GM18526 (cell line): ENCODE measurements around the gene PHKG1.

Experiments used
- POLR2A ChIP-seq: IDR thresholded peaks from 3 replicates; pipeline ENCODE4 v1.6.1; 2011; ENCODE audit not compliant: insufficient read length; ENCODE audit errors: extremely low read depth

Gene PHKG1

DNA sequence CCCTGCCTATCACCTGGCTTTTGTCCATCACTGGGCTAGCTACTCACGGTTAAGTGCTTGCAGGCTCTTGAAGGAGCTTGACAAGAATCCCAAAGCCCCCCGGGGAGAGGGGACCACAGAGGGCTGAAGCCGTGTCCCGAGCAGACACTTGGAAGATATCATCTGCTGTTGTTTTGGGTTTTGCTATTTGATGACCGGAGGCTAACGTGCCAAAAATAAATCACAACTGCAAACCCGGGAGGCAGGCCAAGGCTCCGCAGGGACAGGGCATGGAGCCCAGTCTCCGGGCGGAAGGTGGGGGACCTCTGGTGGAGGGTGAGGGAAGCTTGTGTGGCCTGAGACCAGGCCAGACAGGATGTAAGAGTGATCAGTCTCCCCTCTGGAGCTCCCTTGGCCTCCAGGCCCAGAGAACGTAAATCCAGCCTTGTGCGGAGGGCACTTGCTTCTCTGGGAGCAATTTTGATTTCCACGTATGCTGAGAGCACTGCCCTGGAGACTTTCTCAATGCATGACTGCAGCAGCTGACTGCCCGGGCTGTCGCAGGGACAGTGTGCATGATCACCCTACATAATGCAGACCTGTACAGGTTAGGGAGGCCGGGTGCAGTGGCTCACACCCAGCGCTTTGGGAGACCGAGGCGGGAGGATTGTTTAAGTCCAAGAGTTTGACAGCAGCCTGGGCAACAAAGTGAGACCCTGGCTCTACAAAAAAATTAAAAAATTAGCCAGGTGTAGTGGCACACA lies at the start of gene PHKG1:
Gene PHKG1, minus strand, starts transcription at position 164 of the 743 bp plus-strand sequence. CDS start 4,011 bp downstream, outside the sequence.
- no peak for TF ChIP-seq POLR2A

DNA sequence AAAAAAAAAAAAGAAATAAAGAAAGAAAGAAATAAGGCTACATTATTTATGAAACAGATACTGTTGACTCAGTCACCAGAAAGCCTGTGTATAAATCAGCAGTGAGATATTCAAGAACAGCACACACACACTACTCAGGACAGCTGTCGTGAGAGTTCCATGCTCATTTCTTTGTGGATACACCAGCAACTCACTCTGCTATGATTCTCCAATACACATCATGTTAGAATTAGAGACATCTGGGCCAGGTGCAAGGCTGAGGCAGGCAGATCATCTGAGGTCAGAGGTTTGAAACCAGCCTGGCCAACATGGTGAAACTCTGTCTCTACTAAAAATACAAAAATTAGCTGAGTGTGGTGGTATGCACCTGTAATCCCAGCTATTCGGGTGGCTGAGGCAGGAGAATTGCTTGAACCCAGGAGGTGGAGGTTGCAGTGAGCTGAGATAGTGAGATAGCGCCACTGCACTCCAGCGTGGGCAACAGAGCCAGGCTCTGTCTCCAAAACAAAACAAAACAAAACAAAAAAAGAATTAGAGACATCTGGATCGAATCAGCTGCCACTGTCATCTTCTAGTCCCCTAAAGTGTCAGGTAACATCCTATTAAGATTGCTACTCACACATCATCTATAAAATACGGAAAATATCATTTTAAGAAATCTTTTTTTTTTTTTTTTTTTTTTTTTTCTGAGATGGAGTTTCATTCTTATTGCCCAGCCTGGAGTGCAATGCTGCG lies 34.7 kb upstream of the PHKG1 start:
- no peak for TF ChIP-seq POLR2A

DNA sequence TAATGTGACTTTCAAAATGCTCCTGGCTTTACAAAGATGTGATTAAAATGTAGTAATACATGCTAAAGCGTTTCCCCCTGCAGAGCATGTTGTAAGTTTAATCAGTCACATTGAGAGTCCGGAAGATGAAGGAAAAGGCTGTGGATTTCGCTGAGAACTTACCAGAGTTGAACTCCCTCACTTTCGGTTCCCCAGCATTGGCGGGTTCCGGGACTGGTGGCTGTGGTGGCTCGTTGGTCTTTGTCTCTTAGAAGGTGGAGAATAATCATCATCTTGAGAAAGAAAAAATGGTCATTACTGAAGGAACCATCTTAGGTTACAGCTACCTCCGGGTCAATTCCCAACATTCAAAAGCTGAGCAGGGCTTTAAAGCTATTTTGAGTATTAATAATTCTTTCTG lies 33.1 kb upstream of the PHKG1 start:
- no peak for TF ChIP-seq POLR2A

DNA sequence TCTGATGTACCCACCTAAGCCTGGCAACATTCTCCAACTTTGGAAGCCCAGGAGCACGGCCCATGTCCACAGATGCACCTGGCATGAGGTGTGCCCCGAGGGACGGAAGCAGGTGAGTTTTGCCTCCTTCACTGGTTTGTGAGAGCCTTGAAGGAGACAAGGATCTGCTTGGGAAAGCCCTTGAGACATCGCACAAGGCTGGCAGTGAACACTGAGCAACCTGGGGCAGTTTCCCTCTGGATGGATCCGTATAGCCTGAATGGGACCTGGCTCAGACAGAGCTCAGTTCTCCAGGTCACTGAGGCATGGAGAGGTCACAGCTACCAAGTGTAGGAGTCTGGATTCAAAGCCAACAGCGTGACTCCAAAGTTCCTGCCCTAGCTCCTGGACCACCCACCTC lies 32.2 kb upstream of the PHKG1 start:
- no peak for TF ChIP-seq POLR2A

DNA sequence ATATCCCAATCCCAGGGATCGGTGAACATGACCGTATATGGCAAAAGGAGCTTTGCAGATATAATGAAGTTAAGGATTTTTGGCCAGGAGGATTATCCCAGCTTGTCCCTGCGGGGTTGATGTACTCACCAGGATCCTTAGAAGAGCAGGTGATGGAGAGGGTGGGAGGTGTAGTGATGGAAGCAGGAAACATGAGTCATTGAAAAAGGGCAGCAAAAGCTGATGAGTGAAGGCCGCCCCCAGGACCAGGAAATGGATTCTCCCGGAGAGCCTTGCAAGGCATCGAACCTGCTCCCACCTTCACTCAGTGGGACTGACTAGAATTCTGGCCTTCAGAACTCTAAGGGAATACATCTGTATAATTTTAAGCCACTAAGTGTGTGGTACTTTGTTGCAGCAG lies 28.7 kb upstream of the PHKG1 start:
- TF ChIP-seq POLR2A, result no peak

DNA sequence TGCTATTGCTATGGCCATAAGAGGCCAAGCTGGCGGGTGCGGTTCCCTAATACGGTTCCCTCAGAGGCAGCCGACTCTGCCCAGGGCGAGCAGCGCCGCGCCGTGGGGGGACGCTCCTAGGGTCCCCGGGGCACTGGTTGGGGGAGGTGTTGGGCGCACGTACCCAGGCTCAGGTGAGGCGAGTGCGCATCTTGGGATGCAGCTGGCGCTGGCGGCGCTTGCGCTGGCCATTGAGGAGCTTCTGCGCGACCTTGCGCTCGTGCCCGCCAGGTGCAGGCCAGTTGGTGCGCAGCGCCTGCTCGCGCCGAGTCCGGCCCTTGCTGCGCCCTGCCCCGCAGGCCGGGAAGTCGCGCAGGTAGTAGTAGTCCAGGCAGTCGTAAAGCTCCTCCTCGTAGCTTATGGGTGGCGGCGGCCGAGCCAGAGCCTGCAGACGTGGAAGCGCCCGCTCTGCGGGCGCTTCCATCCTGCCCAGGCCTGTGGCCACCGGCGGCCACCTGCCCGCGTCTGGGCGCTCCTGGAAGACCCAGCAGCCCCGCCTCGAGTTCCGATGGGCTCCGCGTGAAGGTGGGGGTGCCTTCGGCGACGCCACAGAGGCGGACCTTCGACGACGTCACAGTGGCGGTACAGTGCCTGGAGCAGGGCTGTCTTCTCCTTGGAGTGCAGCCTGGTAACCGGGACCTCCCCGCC lies 23.2 kb upstream of the PHKG1 start, which contains the start of gene NUPR2:
Gene NUPR2, minus strand, starts transcription at position 566 of the 687 bp plus-strand sequence. Its CDS starts 103 bp downstream, at position 463.
- no peak for TF ChIP-seq POLR2A

DNA sequence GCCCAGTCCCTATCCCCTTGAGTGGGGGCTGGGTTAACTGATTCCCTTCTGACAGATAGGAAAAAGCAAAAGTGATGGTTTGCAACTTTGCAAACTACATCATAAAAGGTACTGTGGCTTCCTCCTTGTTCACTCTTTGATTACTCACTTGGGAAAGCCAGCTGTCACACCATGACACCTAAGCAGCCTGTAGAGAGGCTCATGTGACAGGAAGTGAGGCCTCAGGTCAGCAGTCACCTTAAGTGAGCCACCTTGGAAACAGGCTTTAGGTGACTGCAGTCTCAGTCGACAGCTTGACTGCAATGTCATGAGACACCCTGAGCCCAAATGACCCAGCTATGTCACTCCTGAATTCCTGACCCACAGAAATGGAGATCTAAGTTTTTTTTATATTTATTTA lies 17.9 kb upstream of the PHKG1 start:
- no peak for TF ChIP-seq POLR2A

DNA sequence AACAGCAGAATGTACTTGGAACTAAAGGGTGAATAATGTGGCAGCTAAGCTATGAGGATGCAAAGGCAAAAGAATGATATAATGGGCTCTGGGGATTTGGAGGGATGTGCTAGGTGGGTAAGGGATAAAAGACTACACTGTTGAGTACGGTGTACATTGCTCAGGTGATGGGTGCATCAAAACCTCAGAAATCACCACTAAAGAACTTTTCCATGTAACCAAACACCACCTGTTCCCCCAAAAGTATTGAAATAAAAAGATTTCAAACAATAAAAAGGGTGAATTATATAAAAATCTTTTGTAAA lies 15.2 kb upstream of the PHKG1 start:
- no peak for TF ChIP-seq POLR2A

DNA sequence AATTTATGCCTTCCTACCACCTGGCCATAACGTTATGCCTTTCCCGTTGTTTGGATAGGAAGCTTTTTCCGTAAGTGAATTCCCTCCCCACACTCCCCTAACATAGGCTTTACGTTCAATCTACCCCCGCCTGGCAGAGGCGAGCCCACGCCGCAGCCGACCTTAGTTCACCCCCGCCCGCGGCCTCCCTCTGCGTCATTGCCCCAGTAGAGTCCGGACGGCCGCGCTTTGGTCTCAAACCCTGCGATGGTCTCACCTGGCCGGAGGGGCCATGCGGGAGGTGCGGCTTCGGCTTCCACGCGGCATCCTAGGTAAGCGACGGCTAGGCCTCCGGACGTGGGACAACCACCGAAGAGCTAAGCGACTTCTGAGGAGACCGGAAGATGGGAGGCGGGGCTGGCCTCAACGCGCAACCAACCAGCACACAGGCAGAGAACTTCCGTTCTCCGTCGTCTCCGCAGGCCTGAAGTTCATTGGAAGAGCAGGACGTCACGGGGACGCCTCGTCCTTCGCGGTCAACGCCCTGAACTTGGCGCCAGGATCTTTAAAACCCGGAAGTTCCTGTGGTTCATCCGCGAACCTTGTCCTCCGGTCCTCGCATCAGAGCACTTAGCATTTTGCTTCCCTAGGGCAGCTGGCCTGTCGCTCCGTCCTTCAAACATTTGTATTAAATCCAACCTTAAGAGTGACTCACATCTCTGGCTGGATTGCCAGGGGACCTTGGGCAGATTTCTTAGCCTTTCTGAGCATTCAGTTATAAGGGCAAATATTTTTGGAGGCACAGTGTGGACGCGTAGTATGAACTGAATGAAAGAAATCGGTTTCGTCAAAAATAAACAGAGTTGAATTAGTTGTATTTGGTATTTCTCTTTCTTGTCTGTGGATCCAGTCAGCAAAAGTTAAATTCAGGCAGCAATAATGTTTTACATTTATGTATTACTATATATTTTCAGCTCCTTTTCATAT lies 13.6 kb upstream of the PHKG1 start, which contains the start of gene CHCHD2:
Gene CHCHD2, minus strand, starts transcription at position 369 of the 966 bp plus-strand sequence. Its CDS starts 63 bp downstream, at position 306.
- TF ChIP-seq POLR2A, result peak; percentile 86

DNA sequence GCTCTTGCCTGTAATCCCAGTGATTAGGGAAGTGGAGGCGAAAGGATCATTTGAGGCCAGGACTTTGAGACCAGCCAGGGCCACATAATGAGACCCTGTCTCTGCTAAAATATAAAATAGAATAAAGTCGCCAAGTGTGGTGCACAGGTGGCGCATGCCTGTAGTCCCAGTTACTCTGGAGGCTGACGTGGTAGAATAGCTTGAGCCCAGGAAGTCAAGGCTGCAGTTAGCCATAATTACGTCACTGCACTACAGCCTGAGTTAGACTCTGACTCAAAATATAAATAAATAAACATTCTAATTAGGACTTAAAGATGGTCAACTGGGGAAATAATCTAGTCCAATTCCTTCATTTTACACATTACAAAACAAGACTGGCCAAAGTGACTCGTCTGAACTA lies 12.8 kb upstream of the PHKG1 start:
- no peak for TF ChIP-seq POLR2A

DNA sequence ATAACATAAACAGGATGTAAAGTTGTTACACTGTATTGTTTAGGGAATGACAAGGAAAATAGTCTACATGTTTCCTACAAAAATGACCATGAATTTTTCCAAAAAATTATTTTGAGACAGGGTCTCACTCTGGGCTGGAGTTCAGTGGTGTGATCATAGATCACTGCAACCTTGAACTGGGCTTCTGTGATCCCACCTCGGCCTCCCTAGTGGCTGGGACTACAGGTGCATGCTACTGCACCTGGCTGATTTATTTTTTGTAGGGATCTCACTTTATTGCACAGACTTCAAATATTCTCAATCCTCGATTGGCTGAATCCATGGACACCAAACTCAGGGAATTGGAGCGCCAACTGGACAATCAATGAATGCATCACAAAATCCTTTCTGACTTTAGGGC lies 6.9 kb upstream of the PHKG1 start:
- TF ChIP-seq POLR2A, result no peak

DNA sequence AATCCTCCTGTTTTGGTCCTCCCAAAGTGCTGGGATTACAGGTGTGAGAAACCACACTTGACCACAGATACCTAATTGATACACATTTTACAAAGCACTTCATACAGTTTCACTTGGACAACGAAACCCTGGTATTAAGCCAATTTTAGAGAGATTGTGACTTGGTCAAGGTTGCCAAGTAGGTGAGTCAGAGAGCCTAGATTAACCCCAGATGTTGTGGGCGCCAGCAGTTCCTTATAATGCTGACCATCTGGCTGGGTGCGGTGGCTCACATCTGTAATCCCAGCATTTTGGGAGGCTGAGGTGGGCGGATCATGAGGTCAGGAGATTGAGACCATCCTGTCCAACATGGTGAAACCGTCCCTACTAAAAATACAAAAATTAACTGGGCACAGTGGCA lies 4.9 kb upstream of the PHKG1 start:
- no peak for TF ChIP-seq POLR2A

DNA sequence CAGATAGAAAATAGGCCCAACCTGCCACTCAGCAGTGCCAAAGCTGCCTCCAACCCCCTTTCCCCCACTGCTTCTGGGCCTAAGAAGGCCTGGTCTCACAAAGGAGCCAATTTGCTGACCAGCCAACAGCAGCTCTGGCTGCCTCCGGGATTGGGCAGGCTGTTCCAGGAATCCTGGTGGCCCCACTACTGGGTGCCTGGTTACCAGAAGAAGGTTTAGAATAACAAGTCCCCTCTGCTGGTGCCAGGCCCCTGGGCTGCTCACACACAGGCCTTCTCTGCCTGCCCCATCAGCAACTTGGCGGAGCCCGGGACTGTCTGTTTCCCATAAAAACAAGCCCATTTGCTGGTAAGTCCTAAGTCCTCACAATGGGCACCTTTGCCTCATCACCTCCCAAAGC lies 1.2 kb downstream of the PHKG1 start:
- no peak for TF ChIP-seq POLR2A

DNA sequence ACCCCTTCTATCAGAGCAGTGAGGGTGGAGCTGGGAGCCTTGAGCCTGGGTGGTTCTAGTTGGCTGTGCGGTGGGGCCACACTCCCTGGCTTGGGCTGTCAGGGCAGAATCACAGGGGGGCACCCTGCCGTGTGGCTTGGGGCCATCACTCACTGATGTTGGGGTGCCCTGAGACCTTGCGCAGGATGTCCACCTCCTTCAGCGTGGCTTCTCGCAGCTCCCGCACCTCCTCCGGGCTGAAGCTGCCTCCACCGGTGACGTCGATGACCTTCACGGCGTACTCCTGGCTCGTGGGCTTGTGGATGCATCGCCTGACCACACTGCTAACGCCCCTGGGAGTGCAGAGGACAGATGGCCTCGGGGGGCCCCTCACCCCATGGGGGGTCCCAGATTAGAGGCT lies 5.3 kb downstream of the PHKG1 start:
- TF ChIP-seq POLR2A, result no peak

DNA sequence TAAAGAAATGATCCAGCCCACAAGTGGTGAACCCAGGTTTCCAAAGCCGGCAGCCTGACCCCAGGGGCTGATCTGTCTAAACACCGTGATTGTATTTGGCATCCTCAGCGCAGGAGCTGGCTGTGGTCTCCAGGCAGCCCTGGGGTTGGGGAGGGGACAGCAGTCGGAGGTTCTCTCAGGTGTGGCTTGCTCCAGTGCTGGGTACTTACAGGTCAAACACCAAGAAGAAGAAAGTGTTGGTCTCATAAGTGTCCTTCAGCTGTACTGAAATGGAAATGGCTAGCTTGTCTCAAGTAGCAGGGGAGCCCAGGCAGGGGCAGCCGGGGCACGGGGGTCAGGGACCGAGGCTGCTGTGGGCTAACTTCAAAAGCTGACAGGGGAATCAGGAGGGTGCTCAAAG lies 6.0 kb downstream of the PHKG1 start:
- TF ChIP-seq POLR2A, result no peak
